NCI-H2107 treated with DMSO at 0.1 percent for 48 hours (cell line): ENCODE results near the gene MORN1.

Experiments
- DNase-seq: peaks from one replicate; lab custom pipeline; 2025; ENCODE audit not compliant: unreplicated experiment; lab: John Stamatoyannopoulos, UW

MORN1 gene

DNA sequence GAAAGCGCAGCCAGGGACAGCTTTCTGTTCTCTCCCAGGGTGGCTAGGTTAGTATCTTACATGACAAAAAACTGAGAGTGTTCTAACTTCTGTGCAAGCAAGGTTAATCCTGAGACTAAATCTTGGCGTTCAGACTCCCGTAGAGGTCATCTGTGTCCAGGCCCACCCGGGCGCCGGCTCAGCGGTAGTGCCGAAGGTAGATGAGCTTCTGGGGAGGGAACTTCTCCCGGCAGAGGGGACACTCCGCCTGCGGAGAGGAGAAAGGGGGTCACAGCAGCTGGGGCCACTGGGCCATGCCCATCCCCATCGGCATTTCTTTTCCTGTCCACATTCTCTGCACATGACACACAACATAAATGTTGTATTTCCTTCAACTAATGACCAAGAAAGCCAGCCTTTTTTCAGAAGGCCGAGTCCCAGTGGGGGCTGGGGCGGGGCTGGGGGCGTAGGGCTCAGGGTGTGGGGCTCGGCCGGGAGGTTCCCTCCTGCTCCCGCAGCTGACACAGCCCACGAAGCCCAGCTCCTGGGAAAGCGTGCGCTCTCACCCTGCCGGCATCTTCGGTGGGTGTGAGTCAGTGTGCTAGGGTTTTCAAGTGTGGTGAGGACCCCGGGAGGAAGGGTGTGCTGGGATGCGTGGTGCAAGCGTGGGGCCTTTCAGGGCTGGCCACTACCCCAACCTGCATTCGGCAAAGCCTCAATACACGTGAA, 14.4 kb upstream of the MORN1 start:
- DNase-seq, result no peak

GRCh38 chr1:2404890-2405511, 13.6 kb upstream of the MORN1 start:
- DNase-seq, result no peak

DNA sequence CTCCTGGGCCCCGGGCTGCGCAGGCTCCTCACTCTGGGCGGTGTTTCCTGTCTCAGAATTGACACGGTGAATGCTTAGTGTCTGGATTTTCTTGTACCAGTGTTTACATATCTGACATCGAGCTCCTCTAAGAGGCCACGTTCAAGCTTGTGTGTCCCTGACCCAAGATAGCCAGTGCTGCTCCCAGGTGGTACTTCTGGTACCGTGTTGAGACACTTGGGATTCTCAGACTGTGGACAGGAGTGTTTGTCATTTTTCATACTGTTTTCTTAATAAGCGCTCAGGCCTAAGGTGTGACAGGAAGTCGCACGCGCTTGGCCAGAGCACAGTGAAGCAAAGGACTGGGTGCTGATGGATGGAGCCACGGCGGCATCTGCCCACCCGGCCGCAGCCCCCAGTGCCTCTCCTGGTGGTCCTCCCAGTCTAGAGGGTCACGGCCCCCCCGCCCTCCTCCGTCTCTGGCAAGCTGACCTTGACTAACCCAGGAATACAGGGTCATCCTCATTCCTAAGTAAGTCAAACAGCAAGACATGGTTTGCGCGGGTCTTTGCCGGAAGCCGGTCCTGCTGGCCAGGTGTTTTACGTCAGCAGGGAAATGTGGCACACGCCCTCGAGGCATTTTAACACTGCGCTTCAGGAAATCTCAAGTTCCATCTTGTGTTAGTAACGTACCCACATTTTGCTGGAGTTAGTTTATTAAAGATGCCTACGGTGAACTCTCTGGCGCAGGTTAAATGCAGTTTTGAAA, 13.0 kb upstream of the MORN1 start:
- no peak for DNase-seq

DNA sequence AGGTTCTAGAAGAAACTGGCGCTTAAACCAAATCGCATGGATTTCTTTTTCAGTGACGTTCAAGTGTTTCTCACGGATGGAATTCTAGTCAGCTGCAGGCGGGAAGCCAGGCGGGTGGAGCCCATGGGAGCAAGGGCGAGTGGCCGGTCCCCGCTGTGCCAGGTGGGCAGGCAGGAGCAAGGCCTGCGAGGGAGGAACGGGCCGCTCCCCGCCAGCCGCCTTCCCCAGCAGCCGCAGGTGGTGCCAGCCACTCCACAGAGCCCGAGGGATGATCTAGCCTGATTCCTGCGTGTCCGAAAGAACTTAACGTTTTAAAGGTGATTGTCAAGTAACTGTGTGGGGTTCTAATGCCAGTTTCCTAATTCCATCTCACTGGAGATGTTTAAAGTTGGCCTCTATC, 11.9 kb upstream of the MORN1 start:
- DNase-seq, result no peak

DNA sequence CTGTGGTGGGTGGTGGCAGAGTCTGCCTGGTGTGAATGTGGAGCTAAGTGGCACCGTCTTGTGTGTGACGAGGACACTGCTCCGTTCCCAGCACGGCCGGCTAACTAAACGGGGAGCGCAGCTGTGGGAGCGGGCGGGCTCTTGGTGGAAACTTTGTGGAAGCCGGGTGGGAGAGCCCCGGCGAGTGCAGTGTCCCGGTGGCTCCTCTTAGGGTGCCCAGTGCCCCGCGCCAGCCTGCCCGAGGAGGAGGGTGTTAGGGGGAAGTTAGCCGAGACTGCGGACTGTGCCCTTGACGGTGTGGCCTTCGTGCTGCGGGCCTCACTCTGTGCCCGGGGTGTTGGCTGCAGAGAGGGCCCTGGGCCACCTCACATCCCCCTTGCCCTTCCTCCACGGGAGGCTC, 11.1 kb upstream of the MORN1 start:
- no peak for DNase-seq

GRCh38 chr1:2400950-2401649, 9.7 kb upstream of the MORN1 start:
- DNase-seq, result no peak

GRCh38 chr1:2400576-2400909, 9.2 kb upstream of the MORN1 start:
- DNase-seq, result no peak

DNA sequence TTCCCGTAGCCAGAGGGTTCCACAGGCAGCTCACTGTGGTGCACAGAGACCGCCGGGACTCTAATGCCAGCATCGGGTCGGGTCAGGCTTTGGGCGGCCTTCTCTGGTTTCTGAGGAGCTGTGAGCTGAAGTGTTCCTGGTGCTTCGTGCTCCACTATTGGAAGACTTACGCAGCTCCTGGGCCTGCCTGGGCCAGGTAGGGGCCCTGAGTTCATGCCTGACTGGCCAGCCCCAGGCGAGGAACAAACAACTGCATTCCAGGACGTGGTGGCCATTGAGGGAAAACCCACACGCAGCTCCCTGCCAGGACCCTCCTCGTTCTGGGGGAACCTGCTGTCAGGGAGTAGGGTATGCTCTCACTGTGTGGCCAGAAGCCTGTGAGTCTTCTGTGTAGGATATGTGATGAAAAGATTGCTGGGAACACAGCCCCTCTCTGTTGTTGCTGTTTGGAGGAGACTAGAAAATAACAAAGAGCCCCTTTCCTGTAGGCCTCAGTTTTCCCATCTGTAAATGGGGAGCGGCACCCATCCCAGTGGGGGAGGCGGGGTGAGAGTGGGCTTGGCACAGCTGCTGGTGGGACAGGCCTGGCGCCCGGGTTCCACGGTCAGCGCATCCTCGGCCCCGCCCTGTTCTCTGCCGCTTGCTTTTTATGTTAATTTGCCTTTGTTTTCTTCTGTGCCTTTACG, 8.7 kb upstream of the MORN1 start:
- no peak for DNase-seq

DNA sequence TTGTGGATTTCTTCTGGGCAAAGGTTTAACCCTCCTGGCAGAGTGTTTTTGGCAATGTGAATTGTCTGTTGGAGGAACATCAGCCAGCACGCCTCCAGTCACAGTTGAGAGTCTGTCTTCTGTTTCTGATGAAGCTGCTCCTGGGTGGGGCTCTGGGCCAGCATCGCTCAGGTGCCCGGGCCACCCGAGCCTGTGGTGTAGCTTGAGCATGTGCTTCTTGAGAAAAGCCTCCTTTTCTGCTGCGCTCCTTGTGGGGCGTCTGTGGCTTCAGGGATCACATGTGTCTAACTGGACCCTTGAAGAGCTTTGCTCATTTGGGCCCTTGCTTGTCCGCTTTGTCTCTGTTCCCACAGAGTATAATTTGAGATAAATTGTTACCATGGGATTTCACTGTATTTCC, 7.5 kb upstream of the MORN1 start:
- no peak for DNase-seq

DNA sequence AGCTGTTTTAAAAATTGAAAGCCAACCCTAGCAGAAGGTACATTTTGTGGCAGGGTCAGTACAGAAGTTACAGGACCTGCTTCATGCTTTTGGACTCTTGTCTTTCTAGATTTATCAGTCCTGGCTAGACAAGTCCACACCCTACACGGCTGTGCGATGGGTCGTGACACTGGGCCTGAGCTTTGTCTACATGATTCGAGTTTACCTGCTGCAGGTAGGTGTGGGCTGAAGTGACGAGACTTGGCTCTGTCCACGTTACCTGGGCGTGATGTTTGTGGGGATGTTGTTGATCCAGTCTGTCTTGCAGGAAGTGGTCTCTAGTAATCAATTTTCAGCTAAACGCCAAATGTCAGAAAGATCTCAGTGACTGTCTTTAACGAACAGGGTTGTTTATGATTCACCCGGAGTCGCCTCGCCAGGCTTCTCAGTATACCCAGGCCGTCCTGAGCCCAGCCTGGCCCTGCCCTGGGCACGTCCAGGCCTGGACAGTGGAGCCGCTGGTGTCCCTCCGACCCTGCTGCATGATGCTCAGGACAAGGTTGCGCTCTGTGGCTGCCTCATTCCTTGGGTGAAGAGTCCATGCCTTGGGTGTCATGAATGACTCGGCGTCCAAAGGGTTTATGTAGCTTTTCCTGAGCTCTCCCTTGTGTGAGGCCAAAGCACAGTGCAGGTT, 5.8 kb upstream of the MORN1 start:
- no peak for DNase-seq

GRCh38 chr1:2396476-2396875, 5.1 kb upstream of the MORN1 start:
- DNase-seq, result no peak

DNA sequence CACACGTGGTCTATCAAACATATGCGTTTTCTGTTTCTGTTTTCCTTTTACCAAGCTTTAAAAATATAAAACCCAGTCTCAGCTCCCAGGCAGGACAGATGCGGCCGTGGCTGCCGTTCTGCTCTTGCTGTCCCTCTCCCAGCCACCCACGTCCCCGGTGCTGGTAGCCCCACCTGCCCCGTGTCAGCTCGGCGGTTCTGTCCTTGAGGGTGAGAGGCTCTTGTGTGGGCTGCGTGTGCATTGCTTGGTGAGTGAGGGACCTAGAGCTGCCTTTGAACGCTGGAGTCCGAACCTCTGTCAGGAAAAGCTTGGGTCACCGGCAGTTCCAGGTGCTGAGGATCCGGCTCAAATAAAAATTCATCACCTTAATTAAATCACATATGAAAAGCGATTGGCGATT, 4.7 kb upstream of the MORN1 start:
- no peak for DNase-seq

DNA sequence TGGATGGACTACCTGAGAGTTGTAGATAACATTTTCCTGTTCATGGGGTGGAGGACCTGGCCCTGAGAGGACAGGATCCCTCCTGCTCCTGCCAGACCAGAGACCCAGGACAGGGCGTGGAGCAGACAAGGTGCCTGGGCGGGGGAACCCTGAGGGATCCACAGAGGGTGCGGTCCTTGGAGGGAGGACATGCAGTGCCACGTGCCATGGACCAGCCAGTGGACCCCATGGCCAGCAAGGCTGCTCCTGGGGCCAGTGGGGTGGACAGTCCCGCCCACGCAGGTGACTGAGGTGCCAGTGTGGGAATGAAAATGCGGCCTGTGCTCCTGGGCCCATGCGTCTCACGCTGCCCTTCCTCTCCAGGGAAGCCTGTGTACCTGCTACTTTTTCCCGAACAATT, 3.9 kb upstream of the MORN1 start:
- DNase-seq, result no peak

- DNase-seq, result no peak
These were observed 3.4 kb upstream of the MORN1 start for GRCh38 chr1:2394761-2395160.

DNA sequence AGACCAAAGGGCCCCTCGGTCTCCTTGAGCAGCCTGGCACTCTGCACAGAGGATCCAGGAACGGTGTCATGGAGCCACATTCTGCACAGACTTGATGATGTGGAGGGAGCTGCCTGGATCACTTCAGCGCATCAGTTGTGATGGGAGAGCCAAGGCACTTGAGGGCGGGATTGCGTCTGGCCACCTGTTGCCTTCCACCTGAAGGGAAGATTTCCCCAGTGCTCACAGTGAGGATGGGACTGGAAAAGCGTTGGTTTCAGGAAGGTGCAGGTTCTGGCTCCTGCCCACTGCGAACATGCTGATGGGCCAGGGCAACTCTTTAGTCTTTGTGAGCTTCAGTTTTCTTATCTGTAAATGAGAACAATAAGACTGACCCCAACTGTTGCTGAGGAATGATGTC, 2.9 kb upstream of the MORN1 start:
- DNase-seq, result no peak

- no peak for DNase-seq
These were observed 2.1 kb upstream of the MORN1 start for GRCh38 chr1:2393471-2393877.

DNA sequence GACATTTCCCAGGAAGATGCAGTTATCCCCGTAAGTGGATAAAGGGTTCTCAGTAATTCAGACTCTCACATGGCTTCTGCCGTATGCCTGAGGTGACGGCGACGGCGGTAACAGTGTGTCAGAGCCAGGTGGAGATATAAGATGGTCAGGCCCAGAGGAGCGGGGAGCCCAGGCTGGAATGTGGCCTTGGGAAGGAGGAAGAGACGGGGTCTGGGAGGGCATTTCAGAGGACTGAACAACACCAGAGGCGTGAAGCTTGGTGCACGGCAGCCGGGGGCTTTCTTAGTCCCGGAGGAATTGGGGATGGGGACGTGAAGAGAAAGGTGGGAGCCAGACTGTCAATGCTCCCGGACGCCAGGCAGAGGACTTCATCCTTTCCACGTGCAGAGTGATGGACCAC, 1.3 kb upstream of the MORN1 start:
- DNase-seq, result no peak

DNA sequence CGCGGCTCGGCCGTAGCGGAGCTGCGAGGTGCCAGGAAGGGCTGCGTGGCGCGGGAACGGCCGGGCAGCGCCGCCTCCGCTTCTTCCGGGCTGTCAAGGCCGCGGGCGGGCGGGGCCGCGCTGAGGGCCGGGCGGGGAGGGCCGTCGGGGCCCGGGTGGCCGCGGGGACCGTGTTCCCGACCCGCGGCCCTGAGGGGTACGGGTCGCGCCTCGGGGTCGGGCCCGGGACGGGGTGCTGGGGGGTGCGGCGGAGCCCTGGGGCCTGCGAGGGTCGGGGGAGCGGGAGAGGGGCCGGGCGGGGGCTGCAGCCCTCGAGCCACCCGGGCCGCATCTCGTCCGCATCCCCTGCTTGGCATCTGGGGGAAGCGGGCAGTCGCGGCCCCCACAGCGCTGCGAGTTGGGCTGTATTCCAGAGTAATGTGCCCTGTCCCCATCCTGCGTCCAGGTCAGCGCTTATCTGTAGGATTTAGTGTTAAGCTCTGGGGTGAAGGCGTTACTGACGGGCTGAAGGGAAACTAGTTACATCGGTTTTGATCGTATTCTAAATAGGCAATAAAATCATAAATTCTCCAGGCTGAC, 666 bp upstream of the MORN1 start:
- no peak for DNase-seq

GRCh38 chr1:2389644-2390043, 1.7 kb downstream of the MORN1 start:
- no peak for DNase-seq
